ENCODE results near the gene SYVN1.

Gene SYVN1

GRCh38 chr11:65163684-65164083 lies 29.4 kb upstream of the SYVN1 start:
- no peak for DNase-seq (ENCODE audit: low read depth in 2 of 2)
- H3K4me3 ChIP-seq (replicated peaks in 1 of 2; ENCODE audit: low read depth in 2 of 2, low read length in 2 of 2) = no peak overlapping the region
- TF ChIP-seq, protein P1, sequence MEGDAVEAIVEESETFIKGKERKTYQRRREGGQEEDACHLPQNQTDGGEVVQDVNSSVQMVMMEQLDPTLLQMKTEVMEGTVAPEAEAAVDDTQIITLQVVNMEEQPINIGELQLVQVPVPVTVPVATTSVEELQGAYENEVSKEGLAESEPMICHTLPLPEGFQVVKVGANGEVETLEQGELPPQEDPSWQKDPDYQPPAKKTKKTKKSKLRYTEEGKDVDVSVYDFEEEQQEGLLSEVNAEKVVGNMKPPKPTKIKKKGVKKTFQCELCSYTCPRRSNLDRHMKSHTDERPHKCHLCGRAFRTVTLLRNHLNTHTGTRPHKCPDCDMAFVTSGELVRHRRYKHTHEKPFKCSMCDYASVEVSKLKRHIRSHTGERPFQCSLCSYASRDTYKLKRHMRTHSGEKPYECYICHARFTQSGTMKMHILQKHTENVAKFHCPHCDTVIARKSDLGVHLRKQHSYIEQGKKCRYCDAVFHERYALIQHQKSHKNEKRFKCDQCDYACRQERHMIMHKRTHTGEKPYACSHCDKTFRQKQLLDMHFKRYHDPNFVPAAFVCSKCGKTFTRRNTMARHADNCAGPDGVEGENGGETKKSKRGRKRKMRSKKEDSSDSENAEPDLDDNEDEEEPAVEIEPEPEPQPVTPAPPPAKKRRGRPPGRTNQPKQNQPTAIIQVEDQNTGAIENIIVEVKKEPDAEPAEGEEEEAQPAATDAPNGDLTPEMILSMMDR (IDR thresholded peaks at IDR 0.05; ENCODE audit: low read depth, low read length) = no peak

DNA sequence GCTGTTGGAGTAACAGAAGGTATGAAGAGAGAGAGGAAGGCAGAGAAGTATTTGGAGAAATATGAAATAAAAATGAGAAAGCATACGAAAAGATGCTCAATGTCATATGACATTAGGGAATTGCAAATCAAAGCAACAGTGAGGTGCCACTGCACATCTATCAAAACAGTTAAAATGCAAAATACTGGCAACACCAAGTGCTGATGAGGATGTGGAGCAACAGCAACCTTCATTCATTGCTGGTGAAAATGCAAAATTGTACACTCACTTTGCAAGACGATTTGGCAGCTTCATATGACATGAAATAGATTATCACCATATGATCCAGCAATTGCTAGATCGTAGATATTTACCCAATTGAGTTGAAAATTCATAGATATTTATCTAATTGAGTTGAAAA lies 26.3 kb upstream of the SYVN1 start:
- TF ChIP-seq, protein P1 (IDR thresholded peaks at IDR 0.05; ENCODE audit: low read depth, low read length) = no peak
- DNase-seq (ENCODE audit: low read depth in 2 of 2) = no peak
- no peak overlapping the region for H3K4me3 ChIP-seq (replicated peaks in 1 of 2; ENCODE audit: low read depth in 2 of 2, low read length in 2 of 2)

GRCh38 chr11:65159012-65159411 lies 24.7 kb upstream of the SYVN1 start:
- TF ChIP-seq, protein P1 (IDR thresholded peaks at IDR 0.05; ENCODE audit: low read depth, low read length) = no peak
- no peak for DNase-seq (ENCODE audit: low read depth in 2 of 2)
- no peak overlapping the region for H3K4me3 ChIP-seq (replicated peaks in 1 of 2; ENCODE audit: low read depth in 2 of 2, low read length in 2 of 2)

DNA sequence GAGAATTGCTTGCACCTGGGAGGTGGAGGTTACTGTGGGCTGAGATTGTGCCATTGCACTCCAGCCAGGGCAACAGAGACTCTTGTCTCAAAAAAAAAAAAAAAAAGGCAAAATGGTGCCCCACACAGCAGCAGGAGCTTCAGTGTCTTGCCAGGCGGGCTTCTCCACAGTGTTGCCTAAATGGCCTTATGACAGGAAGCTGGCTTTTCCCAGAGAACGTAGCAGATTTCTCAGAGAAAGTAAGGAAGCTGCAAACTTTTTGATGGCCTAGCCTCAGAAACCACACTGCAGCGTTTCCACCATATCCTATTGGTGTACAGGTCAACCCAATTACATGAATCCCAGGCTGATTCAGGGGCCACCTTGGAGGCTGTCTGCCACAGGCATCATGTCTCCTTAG lies 23.0 kb upstream of the SYVN1 start:
- TF ChIP-seq, protein P1 (IDR thresholded peaks at IDR 0.05; ENCODE audit: low read depth, low read length) = no peak
- no peak for DNase-seq (ENCODE audit: low read depth in 2 of 2)
- no peak overlapping the region for H3K4me3 ChIP-seq (replicated peaks in 1 of 2; ENCODE audit: low read depth in 2 of 2, low read length in 2 of 2)

DNA sequence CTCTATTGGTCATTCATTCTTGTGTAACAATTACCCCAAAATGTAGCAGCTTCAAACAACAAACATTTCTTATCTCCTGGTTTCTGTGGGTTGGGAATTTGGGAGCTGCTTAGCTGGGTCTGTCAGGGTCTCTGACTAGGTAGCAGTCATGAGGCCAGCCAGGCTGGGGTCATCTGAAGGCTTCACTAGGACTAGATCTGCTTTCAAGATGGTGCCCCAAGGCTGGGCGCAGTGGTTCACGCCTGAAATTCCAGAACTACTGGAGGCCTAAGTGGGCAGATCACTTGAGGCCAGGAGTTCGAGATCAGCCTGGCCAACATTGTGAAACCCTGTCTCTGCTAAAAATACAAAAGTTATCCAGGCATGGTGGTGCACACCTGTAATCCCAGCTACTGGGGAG lies 22.6 kb upstream of the SYVN1 start:
- no peak for DNase-seq (ENCODE audit: low read depth in 2 of 2)
- TF ChIP-seq, protein P1 (IDR thresholded peaks at IDR 0.05; ENCODE audit: low read depth, low read length) = no peak
- no peak overlapping the region for H3K4me3 ChIP-seq (replicated peaks in 1 of 2; ENCODE audit: low read depth in 2 of 2, low read length in 2 of 2)

DNA sequence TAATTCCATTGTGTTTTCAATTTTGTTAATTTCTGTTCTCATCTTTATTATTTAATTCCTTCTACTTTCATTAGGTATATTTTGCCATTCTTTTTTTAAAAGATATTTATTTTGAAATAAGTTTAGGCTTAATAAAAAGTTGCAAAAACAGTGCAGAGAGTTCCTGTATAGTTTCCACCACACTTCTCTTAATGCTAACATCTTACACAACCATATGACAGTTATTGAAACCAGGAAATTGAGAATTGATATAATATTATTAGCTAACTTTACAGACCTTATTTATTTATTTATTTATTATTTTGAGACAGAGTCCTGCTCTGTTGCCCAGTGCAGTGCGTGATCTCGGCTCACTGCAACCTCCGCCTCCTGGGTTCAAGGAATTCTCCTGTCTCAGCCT lies 21.9 kb upstream of the SYVN1 start:
- TF ChIP-seq, protein P1 (IDR thresholded peaks at IDR 0.05; ENCODE audit: low read depth, low read length) = no peak
- no peak overlapping the region for H3K4me3 ChIP-seq (replicated peaks in 1 of 2; ENCODE audit: low read depth in 2 of 2, low read length in 2 of 2)
- no peak for DNase-seq (ENCODE audit: low read depth in 2 of 2)

- H3K4me3 ChIP-seq (replicated peaks in 1 of 2; ENCODE audit: low read depth in 2 of 2, low read length in 2 of 2) = no peak overlapping the region
- no peak for DNase-seq (ENCODE audit: low read depth in 2 of 2)
- TF ChIP-seq, protein P1 (IDR thresholded peaks at IDR 0.05; ENCODE audit: low read depth, low read length) = no peak
Observed at GRCh38 chr11:65152122-65152521, 17.8 kb upstream of the SYVN1 start.
